AG04449 (cell line): ENCODE measurements around the gene AIP.
"Not testable (repeated sequence)": the region's sequence is repeated elsewhere in the genome, so short reads cannot be mapped to it uniquely, and the experiment has no call there.

Experiments
- CTCF ChIA-PET: fragments of 350-600 bp; formaldehyde crosslinking; extraction: SDS; loops from one replicate; lab custom pipeline; 2021; ENCODE audit warnings: antibody characterized with exemption; lab: Yijun Ruan, JAX
- POLR2A ChIA-PET: fragments of 400-600, 350-600 bp; formaldehyde crosslinking; extraction: SDS; loops from one replicate; lab custom pipeline; 2020; ENCODE audit warnings: antibody characterized with exemption, inconsistent platforms; lab: Yijun Ruan, JAX
- DNase-seq: peaks from one replicate; pipeline ENCODE4 v3.0.0-alpha.2; 2010; ENCODE audit warnings: low read depth, low spot score
- H3K4me3 ChIP-seq: 2 replicates; pipeline ENCODE4 v1.5.1; 2011; ENCODE audit warnings: low read depth, mild to moderate bottlenecking, control low read depth, low read length
- TF ChIP-seq, protein P1 (sequence below): IDR thresholded peaks from one replicate; pipeline ENCODE4 v1.5.1; 2011; ENCODE audit warnings: mild to moderate bottlenecking, moderate library complexity, low read length, control low read depth, inconsistent platforms; ENCODE audit not compliant: insufficient read depth; ENCODE audit errors: missing control alignments

The AIP gene

DNA sequence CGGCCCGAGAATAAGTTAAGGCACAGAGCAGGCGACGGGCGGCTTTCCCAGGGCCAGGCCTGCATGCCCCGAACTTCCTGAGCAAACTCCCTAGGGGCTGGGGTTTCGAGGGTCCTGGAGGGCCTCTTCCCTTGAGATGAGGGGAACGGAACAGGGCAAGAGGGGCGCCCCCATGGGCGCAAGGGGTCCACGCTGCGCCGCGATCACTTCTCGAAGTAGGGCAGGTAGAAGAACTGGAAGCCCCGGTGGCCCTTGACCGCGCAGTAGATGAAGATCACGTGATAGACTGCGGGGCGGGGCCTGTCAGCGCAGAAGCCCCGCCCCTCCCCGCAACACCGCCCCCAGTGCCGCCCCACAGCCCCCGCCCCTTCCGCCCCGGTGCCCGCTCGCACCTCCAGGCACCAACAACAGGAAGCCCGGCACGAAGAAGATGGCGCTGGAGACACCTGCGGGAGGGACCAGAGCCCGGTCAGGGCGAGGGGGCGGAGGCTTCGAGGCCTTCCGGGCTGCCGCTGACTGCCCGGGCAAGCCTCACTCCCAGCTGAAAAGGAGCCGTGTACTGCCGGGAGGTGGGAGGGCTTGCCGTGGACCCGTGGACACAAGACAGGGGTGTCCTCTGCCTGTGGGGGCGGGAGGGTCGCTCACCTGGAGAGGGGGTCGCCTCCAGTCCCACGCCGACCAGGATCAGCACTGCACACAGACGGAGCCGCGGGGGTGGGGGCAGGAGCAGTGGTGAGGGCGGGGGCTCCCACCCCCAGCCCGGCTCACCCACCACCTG lies 18.2 kb upstream of the AIP start:
- POLR2A ChIA-PET = no interaction called here
- H3K4me3 ChIP-seq = peak overlapping the region; percentile 70

DNA sequence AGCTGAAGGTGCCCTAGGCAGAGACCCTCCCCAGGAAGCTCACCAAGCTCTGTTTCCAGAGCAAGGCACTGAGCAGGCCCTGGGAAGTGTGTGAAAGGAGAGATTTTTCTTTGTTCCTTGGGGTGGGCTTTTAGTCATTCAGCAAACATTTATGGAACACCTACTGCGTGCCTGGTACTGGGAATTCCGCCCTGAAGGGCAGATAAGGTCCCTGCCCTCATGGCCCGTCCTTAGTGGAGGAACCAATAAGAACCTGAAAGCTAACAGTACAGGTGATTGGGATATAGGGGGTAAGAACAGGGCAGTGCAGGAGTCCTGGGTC lies 17.7 kb upstream of the AIP start:
- POLR2A ChIA-PET = no interaction called here
- peak overlapping the region; percentile 70 for H3K4me3 ChIP-seq
- DNase-seq = no peak
- TF ChIP-seq, protein P1, sequence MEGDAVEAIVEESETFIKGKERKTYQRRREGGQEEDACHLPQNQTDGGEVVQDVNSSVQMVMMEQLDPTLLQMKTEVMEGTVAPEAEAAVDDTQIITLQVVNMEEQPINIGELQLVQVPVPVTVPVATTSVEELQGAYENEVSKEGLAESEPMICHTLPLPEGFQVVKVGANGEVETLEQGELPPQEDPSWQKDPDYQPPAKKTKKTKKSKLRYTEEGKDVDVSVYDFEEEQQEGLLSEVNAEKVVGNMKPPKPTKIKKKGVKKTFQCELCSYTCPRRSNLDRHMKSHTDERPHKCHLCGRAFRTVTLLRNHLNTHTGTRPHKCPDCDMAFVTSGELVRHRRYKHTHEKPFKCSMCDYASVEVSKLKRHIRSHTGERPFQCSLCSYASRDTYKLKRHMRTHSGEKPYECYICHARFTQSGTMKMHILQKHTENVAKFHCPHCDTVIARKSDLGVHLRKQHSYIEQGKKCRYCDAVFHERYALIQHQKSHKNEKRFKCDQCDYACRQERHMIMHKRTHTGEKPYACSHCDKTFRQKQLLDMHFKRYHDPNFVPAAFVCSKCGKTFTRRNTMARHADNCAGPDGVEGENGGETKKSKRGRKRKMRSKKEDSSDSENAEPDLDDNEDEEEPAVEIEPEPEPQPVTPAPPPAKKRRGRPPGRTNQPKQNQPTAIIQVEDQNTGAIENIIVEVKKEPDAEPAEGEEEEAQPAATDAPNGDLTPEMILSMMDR = no peak
- CTCF ChIA-PET = interaction anchor here (1.0 kb wide), 1 partner anchor 64 kb away, joined by 4 read pairs; the partner anchor contains the start of gene PPP1CA

More for the DNA sequence above, 18.2 kb upstream of the AIP start:
- DNase-seq = no peak
- TF ChIP-seq, protein P1 = no peak
- CTCF ChIA-PET = interaction anchor here (1.0 kb wide), 1 partner anchor 64 kb away, joined by 4 read pairs; the partner anchor contains the start of gene PPP1CA

DNA sequence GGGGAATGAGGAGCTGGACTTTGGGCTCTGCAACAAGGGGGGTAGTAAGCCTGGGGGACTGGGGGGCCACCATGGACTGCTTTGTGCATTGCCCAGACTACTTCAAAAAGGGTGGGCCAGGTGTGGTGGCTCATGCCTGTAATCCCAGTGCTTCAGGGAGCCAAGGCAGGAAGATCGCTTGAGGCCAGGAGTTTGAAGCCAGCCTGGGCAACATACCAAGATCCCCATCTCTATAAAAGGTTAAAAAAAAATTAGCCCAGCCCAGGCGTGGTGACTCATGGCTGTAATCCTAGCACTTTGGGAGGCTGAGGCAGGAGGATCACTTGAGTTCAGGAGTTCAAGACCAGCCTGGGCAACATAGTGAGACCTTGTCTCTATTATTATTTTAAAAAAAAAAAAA lies 17.3 kb upstream of the AIP start:
- POLR2A ChIA-PET = interaction anchor here (0.6 kb wide), 1 partner anchor 59 kb away, joined by 4 read pairs; no protein-coding TSS in a partner anchor
- CTCF ChIA-PET = interaction anchor here (1.0 kb wide), 1 partner anchor 64 kb away, joined by 4 read pairs; the partner anchor contains the start of gene PPP1CA
- DNase-seq = not testable (repeated sequence)
- peak overlapping the region; percentile 70; the same call in 1 of the 2 replicates for H3K4me3 ChIP-seq

DNA sequence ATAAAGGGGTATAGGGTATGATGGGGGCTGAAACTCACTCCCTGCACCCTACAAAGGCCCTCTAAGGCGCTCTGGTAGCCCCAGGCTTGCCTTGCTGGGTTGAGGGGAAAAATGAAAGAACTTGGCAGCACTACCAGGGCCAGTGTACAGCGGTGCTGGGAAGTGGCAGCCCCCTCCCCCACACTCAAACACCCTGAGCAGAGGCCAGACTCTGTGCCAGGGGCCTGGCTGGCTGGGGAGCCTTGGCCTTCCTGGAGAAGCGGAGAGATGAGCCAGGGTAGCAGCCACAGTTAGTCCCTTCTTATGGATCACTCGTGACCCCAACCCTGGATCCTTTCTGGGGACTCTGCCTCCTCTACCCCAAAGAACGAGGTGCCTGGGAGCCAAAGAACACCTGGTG lies 16.5 kb upstream of the AIP start:
- TF ChIP-seq, protein P1 = no peak
- POLR2A ChIA-PET = no interaction called here
- CTCF ChIA-PET = no interaction called here
- no peak overlapping the region for H3K4me3 ChIP-seq
- no peak for DNase-seq

DNA sequence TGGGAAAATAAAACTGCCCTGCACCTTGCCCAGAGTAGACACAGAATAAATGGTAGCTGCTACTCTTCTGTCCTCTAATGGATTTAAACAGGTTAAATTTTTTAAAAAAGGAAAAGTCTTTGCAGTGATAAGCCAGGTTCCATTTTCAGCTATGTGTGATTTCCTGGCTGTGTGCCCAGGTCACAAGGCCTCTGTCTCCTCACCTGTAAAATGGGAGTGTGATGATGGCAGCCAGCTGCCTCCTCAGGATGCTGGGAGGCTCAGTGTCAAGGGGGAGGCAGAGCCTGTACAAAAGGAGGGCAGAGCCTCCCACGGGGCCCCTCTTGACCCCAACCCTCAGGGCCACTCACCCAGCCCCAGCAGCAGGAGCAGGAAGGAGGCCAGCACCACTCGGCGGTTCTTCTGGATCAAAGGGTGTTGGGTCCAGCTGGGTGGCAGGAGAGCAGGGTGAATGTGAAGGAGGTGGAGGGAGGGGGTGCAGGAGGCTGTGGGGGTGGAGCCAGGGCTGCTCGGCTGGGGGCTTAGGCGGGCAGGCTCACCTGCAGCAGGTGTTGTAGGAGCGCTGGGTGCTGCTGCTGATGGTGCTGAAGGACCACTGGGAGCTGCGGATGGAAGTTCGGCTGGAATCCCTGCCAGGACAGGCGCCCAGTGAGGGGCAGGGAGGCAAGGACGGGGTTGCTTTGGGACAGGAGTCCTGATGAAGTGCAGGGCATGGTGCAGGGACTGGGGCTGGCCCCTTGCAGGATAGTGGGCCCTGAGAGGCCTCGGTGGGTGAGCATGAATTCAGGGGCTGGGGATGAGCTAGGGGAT lies 15.7 kb upstream of the AIP start:
- CTCF ChIA-PET = interaction anchor here (1.5 to 2.8 kb wide), 5 partner anchors 39 to 122 kb away, joined by 4 to 14 read pairs (median 7); no protein-coding TSS in a partner anchor

GRCh38 chr11:67468056-67468455 lies 14.8 kb upstream of the AIP start:
- peak overlapping the region; percentile 79 for H3K4me3 ChIP-seq
- POLR2A ChIA-PET = interaction anchor here (1.0 to 3.1 kb wide), 4 partner anchors 9 to 122 kb away, joined by 3 to 12 read pairs (median 6); partner anchors contain the start of genes PPP1CA and PTPRCAP
- TF ChIP-seq, protein P1 = no peak
- no peak for DNase-seq
- CTCF ChIA-PET = interaction anchor here (0.6 to 2.8 kb wide), 11 partner anchors 15 to 162 kb away, joined by 3 to 18 read pairs (median 4); partner anchors contain the start of genes AIP, NUDT8, PPP1CA and RPS6KB2

More for the DNA sequence above, 15.7 kb upstream of the AIP start:
- POLR2A ChIA-PET = interaction anchor here (1.1 to 3.1 kb wide), 3 partner anchors 8 to 121 kb away, joined by 3 to 12 read pairs (median 8); partner anchors contain the start of gene PPP1CA
- no peak for DNase-seq
- H3K4me3 ChIP-seq = no peak overlapping the region; the same call in 1 of the 2 replicates
- TF ChIP-seq, protein P1 = no peak
